ENCODE data around the gene JPH3.
"Not testable (repeated sequence)": the region's sequence is repeated elsewhere in the genome, so short reads cannot be mapped to it uniquely, and the experiment has no call there.

The JPH3 gene

GRCh38 chr16:87575027-87575804, 27.1 kb upstream of the JPH3 start:
- no peak for DNase-seq (ENCODE audit: low read depth)

GRCh38 chr16:87576171-87576570, 26.1 kb upstream of the JPH3 start:
- DNase-seq (ENCODE audit: low read depth) = no peak

DNA sequence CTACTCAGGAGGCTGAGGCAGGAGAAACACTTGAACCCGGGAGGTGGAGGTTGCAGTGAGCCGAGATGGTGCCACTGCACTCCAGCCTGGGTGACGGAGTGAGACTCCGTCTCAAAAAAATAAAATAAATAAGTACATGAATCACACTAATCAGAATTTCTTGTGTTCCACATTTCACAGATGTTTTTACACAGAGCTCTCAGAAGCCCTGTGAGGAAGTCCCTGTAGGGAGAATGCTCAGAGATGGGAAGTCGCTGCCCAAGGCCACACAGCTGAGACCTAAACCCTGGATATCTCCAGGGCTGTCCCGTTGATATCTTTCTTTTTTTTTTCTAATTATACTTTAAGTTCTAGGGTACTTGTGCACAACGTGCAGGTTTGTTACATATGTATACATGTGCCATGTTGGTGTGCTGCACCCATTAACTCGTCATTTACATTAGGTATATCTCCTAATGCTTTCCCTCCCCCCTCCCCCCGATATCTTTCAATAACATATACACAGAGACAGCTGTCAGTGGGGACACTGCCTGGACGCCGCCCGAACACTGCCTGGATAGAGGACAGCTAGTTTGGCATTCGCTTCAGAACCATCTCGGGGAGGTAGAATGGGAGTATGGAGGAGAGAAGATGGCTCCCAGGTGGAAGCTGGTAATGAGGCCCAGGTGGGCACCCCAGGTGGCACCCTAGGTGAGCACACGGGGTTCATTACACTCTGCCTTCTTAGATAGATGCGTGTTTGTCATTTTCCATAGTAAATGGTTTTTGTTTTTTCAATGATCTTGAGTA, 24.0 kb upstream of the JPH3 start:
- DNase-seq (ENCODE audit: low read depth) = not testable (repeated sequence)

DNA sequence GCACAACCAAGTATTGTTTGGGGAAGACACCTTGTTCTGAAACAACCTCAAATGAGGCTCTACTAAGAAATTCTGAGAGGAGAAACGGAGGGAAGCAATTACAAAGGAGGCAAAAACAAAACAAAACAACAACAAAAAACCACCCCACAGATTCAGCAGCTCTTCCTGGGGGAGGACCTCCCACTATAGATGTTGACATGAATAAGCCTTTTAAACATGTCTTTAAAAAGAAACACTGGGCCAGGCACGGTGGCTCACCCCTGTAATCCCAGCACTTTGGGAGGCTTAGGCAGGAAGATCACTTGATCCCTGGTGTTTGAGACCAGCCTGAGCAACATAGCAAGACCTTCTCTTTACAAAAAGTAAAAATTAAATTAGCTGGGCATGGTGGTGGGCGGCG, 22.6 kb upstream of the JPH3 start:
- DNase-seq (ENCODE audit: low read depth) = no peak

DNA sequence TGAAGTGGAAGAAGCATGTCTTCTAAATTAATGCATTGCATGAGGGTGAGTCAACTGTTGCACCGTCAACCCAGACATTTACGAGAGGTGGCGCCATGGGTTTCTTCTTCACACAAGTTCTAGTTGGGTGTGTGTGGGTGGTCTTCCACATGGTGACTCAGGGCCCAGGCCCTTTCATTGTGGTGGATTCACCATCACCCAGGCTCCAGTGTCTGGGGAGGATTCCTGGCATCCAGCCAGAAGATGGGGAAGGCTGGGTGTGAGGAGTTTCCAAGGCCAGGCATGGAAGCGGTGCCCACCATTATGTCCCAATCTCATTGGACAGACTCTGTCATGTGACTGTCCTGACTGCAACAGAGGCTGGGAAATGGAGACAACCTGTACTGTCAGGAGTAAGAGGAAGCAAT, 21.4 kb upstream of the JPH3 start:
- DNase-seq (ENCODE audit: low read depth) = no peak

DNA sequence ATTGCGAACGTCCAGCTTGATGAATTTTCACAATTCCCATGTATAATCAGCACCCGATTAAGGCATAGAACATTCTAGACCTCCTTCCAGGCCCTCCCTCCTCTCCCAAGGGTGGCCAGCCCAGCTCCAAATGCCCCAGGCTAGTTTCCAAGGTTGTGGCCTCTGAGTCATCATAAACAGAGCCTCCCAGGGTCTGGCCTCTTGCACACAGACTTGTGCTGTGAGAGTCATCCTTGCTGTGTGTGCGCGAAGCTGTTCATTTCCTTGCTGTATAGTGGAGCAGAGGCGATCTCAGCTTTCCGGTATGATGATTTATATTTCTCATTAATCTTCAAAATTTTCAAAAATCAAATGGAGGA, 20.5 kb upstream of the JPH3 start:
- DNase-seq (ENCODE audit: low read depth) = no peak

GRCh38 chr16:87582216-87582965, 19.9 kb upstream of the JPH3 start:
- DNase-seq (ENCODE audit: low read depth) = no peak

DNA sequence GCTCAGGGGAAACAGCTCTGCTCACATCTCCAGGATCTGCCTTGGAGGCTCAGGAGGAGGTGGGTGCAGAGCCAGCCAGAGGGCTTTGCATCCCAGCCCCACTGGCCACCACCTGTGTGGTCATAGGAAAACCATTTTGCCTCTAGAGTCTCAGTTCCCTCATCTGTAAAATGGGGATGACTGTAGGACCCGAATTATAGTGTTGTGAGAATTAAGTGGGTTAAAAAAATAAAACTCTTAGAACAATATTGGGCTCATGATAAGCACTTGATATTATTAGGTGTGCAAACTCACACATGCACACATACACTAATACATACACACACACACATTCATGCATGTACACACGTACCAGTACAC, 19.4 kb upstream of the JPH3 start:
- no peak for DNase-seq (ENCODE audit: low read depth)

GRCh38 chr16:87583453-87584131, 18.7 kb upstream of the JPH3 start:
- no peak for DNase-seq (ENCODE audit: low read depth)

DNA sequence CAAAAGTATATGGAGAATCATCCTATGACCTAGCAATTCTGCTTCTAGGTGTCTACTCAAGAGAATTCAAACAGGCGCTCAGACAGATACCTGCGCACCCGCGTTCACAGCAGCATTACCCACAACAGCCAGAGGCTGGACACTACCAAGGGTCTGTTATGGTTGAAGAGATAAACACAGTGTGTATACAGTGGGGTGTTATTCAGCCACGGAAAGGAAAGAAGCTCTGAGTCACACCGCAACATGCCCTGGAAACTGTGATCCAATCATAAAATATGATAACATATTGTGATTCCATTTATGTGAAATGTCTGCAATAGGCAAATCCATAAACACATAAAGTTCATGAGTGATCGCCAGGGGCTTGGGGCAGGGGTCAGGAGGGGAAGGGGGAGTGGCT, 18.0 kb upstream of the JPH3 start:
- no peak for DNase-seq (ENCODE audit: low read depth)

DNA sequence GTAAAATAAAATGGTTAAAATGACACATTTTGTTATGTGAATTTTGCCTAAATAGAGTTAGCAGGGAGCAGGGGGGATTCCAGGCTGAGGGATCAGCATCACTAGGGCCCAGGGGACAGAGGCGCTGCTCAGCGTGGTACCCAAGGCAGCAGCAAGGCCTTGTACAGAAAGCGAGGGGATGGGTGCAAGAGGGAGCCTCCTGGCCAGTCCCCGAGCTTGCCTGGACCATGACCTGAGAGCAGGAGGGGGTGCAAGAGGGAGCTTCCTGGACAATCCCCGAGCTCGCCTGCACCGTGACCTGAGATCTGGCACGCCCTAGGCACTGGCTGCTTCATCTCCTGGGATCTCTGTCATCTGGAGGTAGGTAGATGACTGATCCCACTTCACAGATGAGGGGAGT, 17.3 kb upstream of the JPH3 start:
- DNase-seq (ENCODE audit: low read depth) = no peak

DNA sequence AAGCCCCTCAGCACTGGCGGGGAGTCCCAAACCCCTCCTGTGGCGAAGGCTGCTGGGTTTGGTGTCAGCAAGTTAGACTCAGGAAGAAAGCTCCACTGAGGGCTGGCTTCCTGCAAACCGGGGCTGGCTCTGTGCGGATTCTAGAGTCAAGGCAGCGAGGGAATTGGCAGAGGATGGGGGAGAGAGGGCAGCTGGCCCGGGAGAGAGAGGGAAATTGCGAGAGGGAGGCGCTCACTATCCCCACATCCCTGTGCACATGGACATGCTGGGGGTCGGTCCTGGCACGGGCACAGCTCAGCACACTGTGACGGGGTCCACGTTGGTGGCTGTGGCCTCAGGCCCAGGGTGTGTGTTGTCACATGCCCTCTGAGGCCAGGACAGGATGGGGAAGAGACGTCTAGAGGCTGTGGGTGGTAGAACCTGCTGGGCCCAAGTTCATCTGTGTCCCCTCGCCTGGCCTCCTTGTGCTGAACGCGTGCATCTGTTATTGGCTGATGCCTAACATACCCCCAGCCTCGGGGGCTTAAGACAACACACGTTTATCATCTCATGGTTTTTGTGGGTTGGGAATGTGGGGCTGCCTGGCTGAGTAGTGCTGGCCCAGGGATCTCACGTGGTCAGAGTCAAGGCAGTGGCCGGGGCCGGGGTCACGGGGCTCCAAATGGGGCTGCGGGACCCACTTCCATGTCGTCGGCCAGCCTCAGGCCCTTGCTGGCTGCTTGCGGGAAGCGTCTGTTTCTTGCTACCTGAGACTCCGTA, 16.7 kb upstream of the JPH3 start:
- DNase-seq (ENCODE audit: low read depth) = no peak

GRCh38 chr16:87586201-87586782, 16.0 kb upstream of the JPH3 start:
- no peak for DNase-seq (ENCODE audit: low read depth)

GRCh38 chr16:87587636-87588035, 14.7 kb upstream of the JPH3 start:
- no peak for DNase-seq (ENCODE audit: low read depth)

DNA sequence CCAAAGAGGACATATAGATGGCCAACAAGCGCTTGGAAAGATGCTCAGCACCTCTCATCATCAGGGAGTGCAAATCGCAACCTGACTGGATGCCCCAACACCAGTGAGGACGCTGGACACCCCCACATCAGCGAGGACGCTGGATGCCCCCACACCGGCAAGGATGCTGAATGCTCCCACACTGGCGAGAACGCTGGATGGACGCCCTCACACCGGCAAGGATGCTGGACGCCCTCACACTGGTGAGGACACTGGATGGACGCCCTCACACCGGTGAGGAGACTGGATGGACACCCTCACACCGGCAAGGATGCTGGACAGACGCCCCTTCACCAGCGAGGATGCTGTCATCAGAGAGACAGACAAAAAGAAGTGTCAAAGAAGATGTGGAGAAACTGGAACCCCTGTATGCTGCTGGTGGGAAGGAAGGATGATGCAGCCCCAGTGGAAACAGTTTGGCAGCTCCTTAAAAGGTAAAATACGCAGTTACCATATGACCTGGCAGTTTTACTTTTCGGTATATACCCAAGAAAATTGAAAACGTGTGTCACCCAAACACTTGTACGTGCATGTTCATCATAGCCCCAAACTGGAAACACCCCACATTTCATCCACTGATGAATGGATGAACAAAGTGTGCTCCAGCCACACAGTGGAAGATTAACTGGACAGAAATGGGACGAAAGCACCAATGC, 10.1 kb upstream of the JPH3 start:
- DNase-seq (ENCODE audit: low read depth) = no peak

DNA sequence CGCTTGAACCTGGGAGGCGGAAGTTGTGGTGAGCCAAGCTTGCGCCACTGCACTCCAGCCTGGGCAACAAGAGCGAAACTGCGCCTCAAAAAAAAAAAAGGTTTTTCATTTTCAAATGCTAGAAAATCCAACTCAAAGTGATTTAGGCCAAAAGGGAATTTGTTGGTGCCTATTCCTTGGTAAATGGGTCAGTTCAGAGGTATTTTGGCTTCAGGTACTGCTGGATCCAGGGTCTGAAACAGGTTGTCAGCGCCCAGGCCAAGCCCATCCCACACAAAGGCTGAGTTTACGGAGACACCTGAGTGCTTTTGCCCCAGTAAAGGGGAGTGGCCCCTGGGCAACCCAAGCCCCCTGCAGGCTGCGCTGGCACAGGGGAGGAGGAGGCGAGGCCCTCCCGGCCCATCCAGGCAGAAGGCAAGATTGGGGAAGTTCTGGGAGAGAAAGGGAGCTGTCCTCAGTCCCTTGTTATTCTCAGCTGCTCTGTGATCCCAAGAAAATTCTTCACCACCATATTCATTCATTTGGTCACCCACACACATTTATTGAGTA, 8.5 kb upstream of the JPH3 start:
- DNase-seq (ENCODE audit: low read depth) = no peak

GRCh38 chr16:87595712-87596111, 6.6 kb upstream of the JPH3 start:
- DNase-seq (ENCODE audit: low read depth) = no peak

DNA sequence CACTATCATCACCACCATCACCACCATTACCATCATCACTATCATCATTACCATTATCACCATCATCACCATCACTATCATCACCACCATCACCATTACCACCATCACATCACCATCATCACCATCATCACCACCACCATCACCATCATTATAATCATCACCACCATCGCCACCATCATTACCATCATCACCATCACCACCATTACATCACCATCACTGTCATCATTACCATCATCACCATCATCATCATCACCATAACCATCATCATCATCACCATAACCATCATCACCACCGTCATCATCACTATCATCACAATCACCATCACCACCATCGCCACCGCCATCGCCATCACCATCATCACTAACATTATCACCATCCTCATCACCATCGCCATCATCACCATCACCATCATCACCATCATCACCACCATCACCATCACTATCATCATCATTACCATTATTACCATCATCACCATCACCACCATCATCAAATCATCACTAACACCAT, 4.9 kb upstream of the JPH3 start:
- no peak for DNase-seq (ENCODE audit: low read depth)

DNA sequence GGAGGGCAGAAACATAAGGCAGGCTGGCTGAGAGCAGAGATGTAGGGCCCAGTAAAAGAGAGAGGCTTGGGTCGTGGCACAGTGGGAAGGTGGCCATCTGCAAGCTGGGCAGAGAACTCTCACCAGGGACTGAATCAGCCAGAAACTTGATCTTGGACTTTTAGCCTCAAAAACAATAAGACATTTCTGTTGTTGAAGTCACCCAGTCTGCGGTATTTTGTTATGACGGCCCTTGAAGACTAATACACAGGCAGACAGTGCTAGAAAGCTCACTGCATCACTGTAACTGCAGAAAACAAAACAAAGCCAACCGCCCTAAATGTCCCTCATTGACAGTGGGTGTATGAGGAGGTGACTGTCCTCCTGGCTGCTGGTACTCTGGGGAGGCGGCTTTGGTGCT, 3.9 kb upstream of the JPH3 start:
- DNase-seq (ENCODE audit: low read depth) = no peak

GRCh38 chr16:87600246-87600645, 2.1 kb upstream of the JPH3 start:
- DNase-seq (ENCODE audit: low read depth) = no peak
